ENCODE measurements around the gene PSKH1.

GRCh38 chr16:67855789-67856188 lies 37.3 kb upstream of the PSKH1 start:
- TF ChIP-seq EZH2 (IDR thresholded peaks at IDR 0.05; ENCODE audit: low read length) (no peak), CTCF (optimal IDR thresholded peaks at IDR 0.05 in 1 of 3, IDR thresholded peaks at IDR 0.05 in 1 of 3, conservative IDR thresholded peaks at IDR 0.05 in 1 of 3; ENCODE audit: extremely low read depth in 1 of 3, insufficient read depth in 2 of 3, low read length in 3 of 3) (no peak)

All from keratinocyte (primary cell).